Putamen (tissue), 1 donor: ENCODE data around the gene TMEM238.

ENCODE experiments used
- DNase-seq: peaks from one replicate; pipeline ENCODE4 v3.0.0-alpha.2; 2016; ENCODE audit warnings: low spot score

Gene TMEM238

GRCh38 chr19:55377356-55378131 lies 6.5 kb downstream of the TMEM238 start:
- no peak for DNase-seq

- no peak for DNase-seq
These were observed 7.7 kb downstream of the TMEM238 start, which contains the start of gene TMEM190 for GRCh38 chr19:55376241-55376933. Gene TMEM190 (plus strand): TSS chr19:55376826. CDS start chr19:55376854, 28 bp downstream.

GRCh38 chr19:55373993-55374757 lies 9.9 kb downstream of the TMEM238 start:
- no peak for DNase-seq

- DNase-seq: no peak
These were observed 10.6 kb downstream of the TMEM238 start for GRCh38 chr19:55373306-55373992.

- no peak for DNase-seq
These were observed 11.6 kb downstream of the TMEM238 start for GRCh38 chr19:55372316-55373081.

GRCh38 chr19:55370305-55370988 lies 13.6 kb downstream of the TMEM238 start, which contains the start of gene IL11:
Gene IL11 (minus strand): TSS chr19:55370463. CDS start chr19:55370310, 153 bp downstream.
- DNase-seq: no peak

GRCh38 chr19:55369653-55370304 lies 14.3 kb downstream of the TMEM238 start:
- DNase-seq: no peak

- DNase-seq: no peak
These were observed 15.2 kb downstream of the TMEM238 start for GRCh38 chr19:55368701-55369563.

- DNase-seq: no peak
These were observed 16.0 kb downstream of the TMEM238 start for GRCh38 chr19:55368106-55368505.

- DNase-seq: no peak
These were observed 17.3 kb downstream of the TMEM238 start for GRCh38 chr19:55366790-55367189.

- DNase-seq: no peak
These were observed 18.1 kb downstream of the TMEM238 start for GRCh38 chr19:55365964-55366363.

- DNase-seq: no peak
These were observed 18.8 kb downstream of the TMEM238 start for GRCh38 chr19:55365245-55365644.

- DNase-seq: no peak
These were observed 20.9 kb downstream of the TMEM238 start, which contains the start of gene GARIN5B for GRCh38 chr19:55362990-55363716. Gene GARIN5B (minus strand): TSS chr19:55363260. CDS start chr19:55363066, 194 bp downstream.

- DNase-seq: no peak
These were observed 21.7 kb downstream of the TMEM238 start for GRCh38 chr19:55362174-55362989.

- DNase-seq: no peak
These were observed 23.2 kb downstream of the TMEM238 start for GRCh38 chr19:55360902-55361301.

- DNase-seq: no peak
These were observed 24.9 kb downstream of the TMEM238 start for GRCh38 chr19:55358943-55359908.
